MCF 10A (cell line): ENCODE results near the gene PTPRO. TPM values are rescaled to one million over a fixed set of nuclear protein-coding genes. Genes with fewer than 3 reads are reported as not detected.

Source experiments
- BruUV-seq: library from RNA; stranded (reverse); fragments of 400-500 nt; replicated peaks from 2 replicates; lab custom pipeline; 2021; lab: Mats Ljungman, UMichigan
- CTCF ChIA-PET: fragments of 300-600 bp; sonication (Branson Sonifier 250); formaldehyde crosslinking; extraction: SDS; loops from one replicate; lab custom pipeline; 2021; ENCODE audit warnings: antibody characterized with exemption, inconsistent platforms; lab: Yijun Ruan, JAX
- POLR2A ChIA-PET: fragments of 300-600, 350-650 bp; sonication (Branson Sonifier 250); formaldehyde crosslinking; extraction: SDS; loops from one replicate; lab custom pipeline; 2020; ENCODE audit warnings: antibody characterized with exemption, inconsistent platforms; lab: Yijun Ruan, JAX
- DNase-seq: peaks from one replicate; pipeline ENCODE4 v3.0.0-alpha.2; 2018; ENCODE audit not compliant: unreplicated experiment
- H3K27ac Mint-ChIP-seq: one replicate; pipeline ENCODE4 v1.8.0; 2022; ENCODE audit warnings: mild to moderate bottlenecking, low read depth, mixed read lengths; ENCODE audit not compliant: unreplicated experiment
- H3K27me3 Mint-ChIP-seq: one replicate; pipeline ENCODE4 v1.8.0; 2022; ENCODE audit warnings: mixed read lengths; ENCODE audit not compliant: insufficient read depth, unreplicated experiment
- H3K36me3 Mint-ChIP-seq: one replicate; pipeline ENCODE4 v1.8.0; 2022; ENCODE audit warnings: mild to moderate bottlenecking, moderate library complexity, mixed read lengths; ENCODE audit not compliant: insufficient read depth, unreplicated experiment
- H3K4me1 Mint-ChIP-seq: one replicate; pipeline ENCODE4 v1.8.0; 2022; ENCODE audit warnings: mixed read lengths; ENCODE audit not compliant: insufficient read depth, unreplicated experiment
- H3K4me3 Mint-ChIP-seq: one replicate; pipeline ENCODE4 v1.8.0; 2022; ENCODE audit warnings: mild to moderate bottlenecking, moderate library complexity, mixed read lengths; ENCODE audit not compliant: unreplicated experiment
- H3K9me3 Mint-ChIP-seq: one replicate; pipeline ENCODE4 v1.8.0; 2022; ENCODE audit warnings: mixed read lengths; ENCODE audit not compliant: unreplicated experiment
- intact Hi-C: fragments of 100-400 bp; cut with micrococcal nuclease; formaldehyde crosslinking; loops from 2 replicates; pipeline ENCODE4 v1.14.1; 2022
- total RNA-seq: library from RNA; stranded (reverse); gene quantifications from 2 replicates; pipeline ENCODE4 v1.2.3, GENCODE V29; 2022
- TF ChIP-seq, protein P1 (sequence below): fragments of 200-600 bp; IDR thresholded peaks from one replicate; pipeline ENCODE4 v1.8.0; 2022; ENCODE audit warnings: antibody characterized with exemption, mild to moderate bottlenecking; ENCODE audit not compliant: unreplicated experiment

PTPRO gene
- total RNA-seq, 1 experiment from 2014 or later: 2.2 TPM

DNA sequence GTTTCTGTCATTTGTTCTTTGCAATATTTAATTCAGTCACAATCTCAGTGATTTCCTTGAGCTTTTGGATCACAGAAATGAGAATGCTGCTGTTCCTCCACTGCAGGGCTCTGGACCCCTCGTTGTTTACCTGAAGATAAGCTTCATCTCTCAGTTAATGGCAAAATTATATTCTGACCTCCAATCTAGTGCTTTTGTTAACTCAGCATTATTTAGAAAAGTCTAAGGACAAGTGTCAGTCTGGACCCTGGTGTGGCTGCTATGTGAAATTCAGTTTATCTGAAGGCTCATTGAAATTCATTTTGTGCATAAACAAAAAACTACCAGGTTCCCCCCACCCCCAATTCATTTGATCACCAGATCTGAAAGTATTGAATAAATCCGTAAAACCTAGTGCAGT lies 84.7 kb downstream of the PTPRO start:
- no peak overlapping the region for H3K27ac Mint-ChIP-seq
- TF ChIP-seq, protein P1, sequence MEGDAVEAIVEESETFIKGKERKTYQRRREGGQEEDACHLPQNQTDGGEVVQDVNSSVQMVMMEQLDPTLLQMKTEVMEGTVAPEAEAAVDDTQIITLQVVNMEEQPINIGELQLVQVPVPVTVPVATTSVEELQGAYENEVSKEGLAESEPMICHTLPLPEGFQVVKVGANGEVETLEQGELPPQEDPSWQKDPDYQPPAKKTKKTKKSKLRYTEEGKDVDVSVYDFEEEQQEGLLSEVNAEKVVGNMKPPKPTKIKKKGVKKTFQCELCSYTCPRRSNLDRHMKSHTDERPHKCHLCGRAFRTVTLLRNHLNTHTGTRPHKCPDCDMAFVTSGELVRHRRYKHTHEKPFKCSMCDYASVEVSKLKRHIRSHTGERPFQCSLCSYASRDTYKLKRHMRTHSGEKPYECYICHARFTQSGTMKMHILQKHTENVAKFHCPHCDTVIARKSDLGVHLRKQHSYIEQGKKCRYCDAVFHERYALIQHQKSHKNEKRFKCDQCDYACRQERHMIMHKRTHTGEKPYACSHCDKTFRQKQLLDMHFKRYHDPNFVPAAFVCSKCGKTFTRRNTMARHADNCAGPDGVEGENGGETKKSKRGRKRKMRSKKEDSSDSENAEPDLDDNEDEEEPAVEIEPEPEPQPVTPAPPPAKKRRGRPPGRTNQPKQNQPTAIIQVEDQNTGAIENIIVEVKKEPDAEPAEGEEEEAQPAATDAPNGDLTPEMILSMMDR: no peak
- no peak for DNase-seq
- H3K36me3 Mint-ChIP-seq: no peaks in the 10 kb centered on the region
- no peaks in the 10 kb centered on the region for H3K27me3 Mint-ChIP-seq
- H3K4me3 Mint-ChIP-seq: no peak overlapping the region
- no TSS peak for BruUV-seq
- peaks cover 6% of the 10 kb centered on the region for H3K4me1 Mint-ChIP-seq
- POLR2A ChIA-PET: interaction anchor here (0.8 kb wide), 1 partner anchor 422 kb away, joined by 3 read pairs; no protein-coding TSS in a partner anchor
- CTCF ChIA-PET: no interaction called here
- H3K9me3 Mint-ChIP-seq: no peaks in the 10 kb centered on the region
- intact Hi-C loops: no loop called here

DNA sequence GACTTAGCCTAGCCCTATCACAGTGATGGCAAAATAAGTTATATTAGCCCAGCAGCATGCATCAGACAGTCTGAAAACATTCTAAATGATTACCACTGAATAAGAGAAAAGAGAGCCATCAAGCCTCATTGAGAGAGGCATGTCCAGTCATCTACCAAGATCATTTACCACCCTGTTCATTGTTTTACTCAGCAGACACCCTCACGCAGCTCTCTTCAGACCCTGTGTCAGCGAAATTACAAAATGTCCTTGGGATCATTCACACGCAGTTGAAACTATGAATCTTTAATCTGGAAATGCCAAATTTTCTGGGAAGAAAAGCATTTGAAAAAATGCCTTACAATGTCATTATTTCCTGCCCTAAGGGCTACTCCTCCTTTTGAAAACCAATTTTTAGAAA lies 89.5 kb downstream of the PTPRO start:
- Mint-ChIP-seq H3K27ac (no peak overlapping the region), H3K36me3 (no peaks in the 10 kb centered on the region), H3K27me3 (no peaks in the 10 kb centered on the region), H3K4me1 (peaks cover 13% of the 10 kb centered on the region), H3K4me3 (no peak overlapping the region), H3K9me3 (no peaks in the 10 kb centered on the region)
- CTCF ChIA-PET: no interaction called here
- intact Hi-C loops: no loop called here
- POLR2A ChIA-PET: interaction anchor here (0.8 kb wide), 1 partner anchor 14 kb away, joined by 5 read pairs; no protein-coding TSS in a partner anchor
- BruUV-seq: no TSS peak
- TF ChIP-seq, protein P1: no peak
- no peak for DNase-seq

- ChIA-PET CTCF (interaction anchor here (0.7 kb wide), 1 partner anchor 143 kb away, joined by 3 read pairs; no protein-coding TSS in a partner anchor), POLR2A (no interaction called here)
- DNase-seq: no peak
- Mint-ChIP-seq H3K4me3 (no peak overlapping the region), H3K27ac (no peak overlapping the region), H3K36me3 (no peaks in the 10 kb centered on the region), H3K27me3 (no peaks in the 10 kb centered on the region), H3K4me1 (peaks cover 13% of the 10 kb centered on the region), H3K9me3 (no peaks in the 10 kb centered on the region)
- BruUV-seq: no TSS peak
- TF ChIP-seq, protein P1: no peak
- intact Hi-C loops: no loop called here
These were observed 95.4 kb downstream of the PTPRO start for GRCh38 chr12:15417691-15418090.

GRCh38 chr12:15423629-15424028 lies 101.3 kb downstream of the PTPRO start:
- CTCF ChIA-PET: interaction anchor here (0.7 kb wide), 1 partner anchor 1133 kb away, joined by 3 read pairs; no protein-coding TSS in a partner anchor
- TF ChIP-seq, protein P1: no peak
- BruUV-seq: no TSS peak
- no peaks in the 10 kb centered on the region for H3K9me3 Mint-ChIP-seq
- H3K36me3 Mint-ChIP-seq: no peaks in the 10 kb centered on the region
- no peaks in the 10 kb centered on the region for H3K27me3 Mint-ChIP-seq
- intact Hi-C loops: no loop called here
- POLR2A ChIA-PET: interaction anchor here (0.9 kb wide), 1 partner anchor 146 kb away, joined by 4 read pairs; no protein-coding TSS in a partner anchor
- peak; percentile 73 for DNase-seq
- peaks cover 6% of the 10 kb centered on the region for H3K4me1 Mint-ChIP-seq
- H3K4me3 Mint-ChIP-seq: no peak overlapping the region
- no peak overlapping the region for H3K27ac Mint-ChIP-seq
